ENCODE measurements around the gene LSM10.

Gene LSM10

DNA sequence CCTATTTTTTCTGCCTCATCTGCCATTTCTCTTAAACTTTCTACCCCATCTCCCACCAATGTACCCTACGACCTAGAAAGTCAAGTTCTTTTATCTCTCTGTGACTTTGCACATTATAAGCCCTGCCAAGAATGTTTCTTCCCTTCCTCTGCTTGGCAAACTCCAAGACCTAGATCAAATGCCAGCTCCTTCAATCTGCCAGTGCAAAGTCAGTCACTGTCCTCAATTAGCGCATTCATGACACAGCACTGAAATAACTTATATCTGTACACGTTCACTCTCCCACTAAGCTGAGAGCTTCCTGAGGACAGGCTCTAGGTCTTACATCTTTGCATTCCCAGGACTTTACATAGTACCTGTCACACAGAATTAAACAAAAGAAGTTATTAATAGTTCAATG, 21.4 kb upstream of the LSM10 start:
- H3K36me3 Mint-ChIP-seq: no peaks in the 10 kb centered on the region

DNA sequence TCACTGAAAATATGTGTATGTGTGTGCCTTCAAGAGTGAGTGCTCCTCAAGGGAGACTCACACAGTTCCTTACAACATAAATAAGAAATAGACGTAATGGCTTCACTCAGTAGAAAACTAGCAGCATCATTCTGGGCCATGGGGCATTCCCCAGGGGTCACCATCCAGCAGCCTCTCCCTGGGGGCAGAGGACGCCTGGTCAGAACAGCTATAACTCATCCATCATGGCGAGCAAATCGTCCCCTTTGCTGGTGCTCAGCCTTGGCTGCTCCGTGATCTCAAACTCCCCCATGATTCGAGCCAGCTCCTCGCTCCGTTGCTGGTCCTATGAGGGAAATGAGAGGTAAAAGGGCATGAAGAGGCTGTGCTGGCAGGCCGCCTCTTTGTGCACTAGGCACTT, 20.2 kb upstream of the LSM10 start:
- H3K9me3 Mint-ChIP-seq: no peaks in the 10 kb centered on the region
- peaks cover 34% of the 10 kb centered on the region for H3K4me1 Mint-ChIP-seq
- H3K27ac Mint-ChIP-seq: no peak overlapping the region
- H3K36me3 Mint-ChIP-seq: no peaks in the 10 kb centered on the region
- no peaks in the 10 kb centered on the region for H3K27me3 Mint-ChIP-seq
- H3K4me3 Mint-ChIP-seq: no peak overlapping the region

More for the DNA sequence above, 21.4 kb upstream of the LSM10 start:
- no peak overlapping the region for H3K27ac Mint-ChIP-seq
- no peak overlapping the region for H3K4me3 Mint-ChIP-seq
- no peaks in the 10 kb centered on the region for H3K9me3 Mint-ChIP-seq
- peaks cover 34% of the 10 kb centered on the region for H3K4me1 Mint-ChIP-seq
- H3K27me3 Mint-ChIP-seq: no peaks in the 10 kb centered on the region

DNA sequence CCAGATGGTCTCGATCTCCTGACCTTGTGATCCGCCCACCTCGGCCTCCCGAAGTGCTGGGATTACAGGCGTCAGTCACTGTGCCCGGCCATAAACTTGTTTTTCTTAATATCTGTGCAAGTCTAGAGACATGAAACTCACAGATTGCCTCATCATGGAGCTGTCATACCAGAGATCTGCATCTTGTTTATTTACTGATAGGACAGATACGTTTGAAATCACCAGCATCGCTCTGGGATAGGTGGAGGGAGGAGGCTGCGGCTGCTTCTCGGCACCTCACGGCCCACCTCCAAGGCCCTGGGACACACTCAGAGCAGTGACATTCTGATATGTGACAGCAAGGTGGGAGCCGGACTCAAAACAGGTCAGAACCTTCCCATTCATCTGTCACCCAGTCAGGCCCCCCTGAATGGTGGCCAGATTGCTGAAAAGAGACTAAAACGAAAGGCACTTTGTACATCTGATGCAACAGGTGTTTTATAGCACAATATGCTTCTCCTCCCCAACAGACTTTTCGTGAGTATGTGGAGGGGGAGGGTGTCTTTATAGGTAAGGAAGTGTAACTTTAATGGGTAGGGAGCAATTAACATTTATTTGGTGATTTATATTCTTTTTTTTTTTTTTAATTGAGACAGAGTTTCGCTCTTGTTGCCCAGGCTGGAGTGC, 18.1 kb upstream of the LSM10 start:
- Mint-ChIP-seq H3K9me3 (no peaks in the 10 kb centered on the region), H3K27me3 (no peaks in the 10 kb centered on the region), H3K27ac (no peak overlapping the region), H3K4me1 (peaks cover 42% of the 10 kb centered on the region), H3K4me3 (no peak overlapping the region), H3K36me3 (no peaks in the 10 kb centered on the region)

DNA sequence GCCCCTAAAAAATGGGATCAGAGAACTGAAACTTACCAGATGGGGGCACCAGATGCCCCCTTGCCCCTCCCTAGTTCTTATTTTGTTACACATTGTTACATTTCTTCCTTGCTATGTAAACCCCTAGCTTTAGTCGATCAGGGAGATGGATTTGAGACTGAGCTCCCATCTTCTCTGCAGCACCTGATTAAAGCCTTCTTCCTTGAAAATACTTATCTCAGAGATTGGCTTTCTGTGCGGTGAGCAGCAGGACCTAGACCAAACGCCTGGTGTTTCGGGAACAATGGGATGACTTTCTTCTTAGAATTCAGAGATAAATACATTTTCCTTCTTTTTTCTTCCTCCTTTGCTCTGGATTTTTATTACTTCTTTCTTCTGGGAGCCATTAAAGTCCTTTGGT, 16.7 kb upstream of the LSM10 start:
- Mint-ChIP-seq H3K27ac (no peak overlapping the region), H3K4me1 (peaks cover 28% of the 10 kb centered on the region), H3K36me3 (no peaks in the 10 kb centered on the region), H3K27me3 (no peaks in the 10 kb centered on the region), H3K4me3 (no peak overlapping the region), H3K9me3 (no peaks in the 10 kb centered on the region)

DNA sequence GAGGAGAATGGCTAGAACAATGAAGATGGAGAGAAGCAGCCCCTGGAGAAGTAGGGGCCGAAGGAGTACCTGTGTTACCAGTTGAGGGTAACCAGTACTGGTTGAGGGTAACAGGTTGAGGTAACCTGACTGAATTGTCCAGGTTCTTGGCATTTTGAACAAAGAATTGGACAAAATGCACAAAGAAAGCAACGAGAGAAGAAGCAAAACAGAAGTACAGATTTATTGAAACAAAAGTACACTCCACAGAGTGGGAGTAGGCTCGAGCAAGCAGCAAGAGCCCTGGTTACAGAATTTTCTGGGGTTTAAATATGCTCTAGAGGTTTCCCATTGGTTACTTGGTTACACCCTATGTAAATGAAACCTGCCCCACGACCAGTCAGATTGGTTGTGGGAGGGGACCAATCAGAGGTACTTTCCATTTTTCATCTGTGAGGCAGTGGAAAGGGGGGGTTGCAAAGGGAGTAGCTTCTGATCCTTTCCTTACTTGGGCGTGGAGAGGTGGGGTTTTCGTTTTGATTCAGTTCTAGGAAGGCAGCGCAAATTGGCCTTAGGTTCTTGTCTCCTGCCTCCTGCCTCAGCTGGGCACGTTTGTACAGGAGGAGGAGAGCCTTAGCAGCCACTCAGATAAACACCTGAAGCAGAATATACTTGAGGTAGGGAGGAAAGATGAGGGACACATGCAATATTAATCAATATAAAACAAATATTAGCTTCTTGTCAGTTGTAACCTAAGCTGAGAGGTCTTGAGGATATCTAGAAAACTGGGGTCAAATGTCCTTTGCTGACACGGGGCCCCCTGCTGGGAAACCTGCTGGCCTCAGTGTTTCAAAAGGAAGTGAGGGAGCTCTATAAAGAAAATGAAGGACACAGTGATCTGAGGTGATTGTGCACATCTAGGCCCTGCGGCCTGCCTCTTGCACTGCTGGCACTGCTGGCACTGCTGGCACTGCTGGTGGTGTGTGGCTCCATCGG, 14.3 kb upstream of the LSM10 start:
- no peaks in the 10 kb centered on the region for H3K9me3 Mint-ChIP-seq
- peak overlapping the region; percentile 63 for H3K27ac Mint-ChIP-seq
- H3K36me3 Mint-ChIP-seq: no peaks in the 10 kb centered on the region
- H3K4me3 Mint-ChIP-seq: no peak overlapping the region
- H3K4me1 Mint-ChIP-seq: peaks cover 23% of the 10 kb centered on the region
- H3K27me3 Mint-ChIP-seq: no peaks in the 10 kb centered on the region

DNA sequence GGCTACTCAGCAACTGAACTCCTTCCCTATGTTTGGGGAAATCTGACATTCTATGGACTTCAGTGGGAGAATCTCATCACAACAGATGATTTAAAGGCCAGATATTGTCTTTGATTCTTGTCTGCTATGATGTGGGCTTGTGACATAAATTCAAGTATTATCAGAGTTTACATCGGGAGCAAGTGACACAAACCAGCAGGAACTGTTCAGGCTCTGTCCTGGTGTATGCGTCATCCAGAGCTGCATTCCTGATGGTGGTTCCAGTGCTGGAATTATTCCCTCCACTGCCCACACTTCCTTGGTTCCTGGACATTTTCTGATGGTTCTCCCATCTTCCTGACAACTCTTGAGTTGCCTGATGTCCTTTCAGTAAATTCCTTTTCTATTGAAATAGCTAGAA, 10.8 kb upstream of the LSM10 start:
- H3K9me3 Mint-ChIP-seq: no peaks in the 10 kb centered on the region
- H3K27ac Mint-ChIP-seq: no peak overlapping the region
- no peaks in the 10 kb centered on the region for H3K27me3 Mint-ChIP-seq
- H3K4me3 Mint-ChIP-seq: no peak overlapping the region
- peaks cover 29% of the 10 kb centered on the region for H3K4me1 Mint-ChIP-seq
- H3K36me3 Mint-ChIP-seq: no peaks in the 10 kb centered on the region

DNA sequence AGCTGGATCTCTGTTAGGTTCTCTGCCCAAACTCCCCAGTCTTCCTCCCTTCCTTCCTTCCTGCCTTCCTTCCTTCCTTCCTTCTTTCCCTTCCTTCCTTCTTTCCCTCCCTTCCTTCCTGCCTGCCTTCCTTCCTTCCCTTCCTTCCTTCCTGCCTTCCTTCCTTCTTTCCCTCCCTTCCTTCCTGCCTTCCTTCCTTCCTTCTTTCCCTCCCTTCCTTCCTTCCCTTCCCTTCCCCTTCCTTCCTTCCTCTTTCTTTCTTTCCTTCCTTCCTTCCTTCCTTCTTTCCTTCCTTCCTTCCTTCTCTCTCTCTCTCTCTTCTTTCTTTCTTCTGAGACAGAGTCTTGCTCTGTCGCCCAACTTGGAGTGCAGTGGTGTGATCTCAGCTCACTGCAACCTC, 8.7 kb upstream of the LSM10 start:
- Mint-ChIP-seq H3K27me3 (no peaks in the 10 kb centered on the region), H3K4me1 (peaks cover 20% of the 10 kb centered on the region), H3K9me3 (no peaks in the 10 kb centered on the region), H3K36me3 (no peaks in the 10 kb centered on the region), H3K27ac (peak overlapping the region; percentile 86), H3K4me3 (no peak overlapping the region)

DNA sequence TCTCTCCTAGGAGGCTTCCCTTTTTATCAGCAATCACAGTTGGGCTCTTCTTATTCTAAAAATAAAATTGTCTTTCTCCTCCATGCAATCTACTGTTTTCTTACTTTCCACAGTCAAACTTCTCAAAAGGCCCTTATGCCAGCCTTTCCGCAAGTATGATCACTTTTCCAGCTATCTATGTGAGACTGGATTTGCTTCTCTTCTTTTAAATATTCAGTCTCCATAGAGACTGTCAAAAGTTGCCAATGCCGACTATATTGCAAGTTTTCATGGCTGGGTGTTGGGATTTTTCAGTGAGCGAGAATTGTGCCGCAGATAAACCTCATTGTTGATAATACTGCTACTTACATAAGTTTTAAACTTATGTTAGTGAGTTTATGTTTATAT, 4.8 kb upstream of the LSM10 start:
- peaks cover 1% of the 10 kb centered on the region for H3K36me3 Mint-ChIP-seq
- H3K27ac Mint-ChIP-seq: no peak overlapping the region
- no peaks in the 10 kb centered on the region for H3K9me3 Mint-ChIP-seq
- H3K27me3 Mint-ChIP-seq: no peaks in the 10 kb centered on the region
- H3K4me3 Mint-ChIP-seq: no peak overlapping the region
- peaks cover 28% of the 10 kb centered on the region for H3K4me1 Mint-ChIP-seq

DNA sequence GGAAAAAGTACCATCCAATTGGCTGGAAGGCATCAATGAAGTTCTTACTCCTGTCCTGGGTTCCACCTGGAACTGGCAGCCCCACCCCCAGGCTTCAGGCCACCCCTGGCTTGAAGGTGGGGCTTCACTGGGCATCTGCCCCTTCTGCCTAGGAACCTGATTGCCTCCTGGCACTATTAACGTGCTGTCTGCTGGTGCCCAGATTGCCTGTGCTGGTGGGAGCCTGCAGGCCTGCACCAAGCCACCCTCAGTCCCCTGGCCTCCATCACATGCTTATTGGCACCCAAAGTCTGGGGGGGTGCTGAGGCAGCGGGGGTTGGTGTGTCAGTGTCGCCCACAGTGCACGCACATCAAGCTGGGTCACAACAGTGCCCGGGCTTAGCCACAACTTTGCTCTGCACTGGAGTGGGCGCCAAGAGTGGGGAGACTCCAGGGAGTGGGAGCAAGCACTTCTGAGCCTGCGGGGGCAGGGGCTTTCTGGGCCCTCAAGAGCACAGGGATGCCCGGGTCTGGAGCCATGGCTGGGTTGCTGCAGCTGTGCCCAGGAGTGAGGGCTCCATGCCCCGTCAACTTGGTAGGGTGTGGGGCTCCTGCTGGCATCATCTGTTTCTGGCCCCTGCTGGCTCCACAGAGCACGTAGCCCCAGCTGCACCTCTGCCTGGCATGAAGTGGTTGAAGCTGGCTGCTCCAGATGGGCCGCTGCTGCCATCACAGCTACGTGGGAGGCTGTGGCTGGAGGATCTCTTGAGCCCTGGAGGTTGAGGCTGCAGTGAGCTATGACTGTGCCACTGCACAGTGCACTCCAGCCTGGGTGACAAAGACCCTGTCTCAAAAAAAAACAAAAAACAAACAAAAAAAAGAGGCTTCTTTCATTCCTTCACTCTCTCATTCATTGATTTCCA, 4.1 kb upstream of the LSM10 start:
- peak overlapping the region; percentile 12 for H3K27ac Mint-ChIP-seq

DNA sequence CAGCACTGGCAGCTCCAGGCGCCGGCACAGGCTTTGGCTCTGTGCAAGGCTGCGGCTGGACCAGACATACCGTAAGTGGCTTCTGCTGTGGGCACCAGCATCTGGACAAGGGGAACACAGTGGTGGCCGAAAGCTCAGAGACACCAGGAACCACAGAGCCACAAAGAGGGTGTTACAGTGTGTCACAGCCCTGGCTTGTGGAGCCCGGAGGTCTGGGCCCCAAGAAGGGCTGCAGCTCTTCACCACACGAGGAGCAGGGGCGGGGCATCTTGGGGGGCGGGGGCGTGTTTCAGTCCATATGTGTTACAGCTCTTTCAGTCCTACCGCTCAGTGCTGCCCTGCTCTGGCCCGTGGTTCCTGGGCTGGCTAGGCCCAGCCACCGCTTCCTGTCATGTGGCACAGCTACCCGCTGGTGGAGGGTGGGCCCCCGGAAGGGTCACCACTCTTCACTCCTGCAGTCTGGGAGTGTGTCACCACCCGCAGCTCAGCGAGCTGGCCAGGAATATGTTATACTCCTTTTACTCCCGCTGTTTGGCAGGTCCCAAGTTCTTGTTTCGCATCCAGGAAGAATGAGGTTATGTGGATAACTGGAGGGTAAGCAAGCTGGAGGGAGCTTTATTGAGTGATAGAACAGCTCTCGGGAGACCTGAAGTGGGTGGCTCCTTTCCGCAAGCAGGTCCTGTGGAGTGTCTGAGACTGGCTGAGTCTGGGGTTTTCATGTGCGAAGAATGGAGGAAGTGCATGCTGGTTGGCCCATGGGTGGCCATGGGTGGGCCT, 3.3 kb upstream of the LSM10 start:
- H3K4me3 Mint-ChIP-seq: peak overlapping the region; percentile 30
- peaks cover 4% of the 10 kb centered on the region for H3K36me3 Mint-ChIP-seq
- peaks cover 26% of the 10 kb centered on the region for H3K4me1 Mint-ChIP-seq
- H3K9me3 Mint-ChIP-seq: no peaks in the 10 kb centered on the region
- H3K27me3 Mint-ChIP-seq: no peaks in the 10 kb centered on the region
- peak overlapping the region; percentile 12 for H3K27ac Mint-ChIP-seq

More for the DNA sequence above, 4.1 kb upstream of the LSM10 start:
- no peaks in the 10 kb centered on the region for H3K27me3 Mint-ChIP-seq
- no peaks in the 10 kb centered on the region for H3K9me3 Mint-ChIP-seq
- H3K36me3 Mint-ChIP-seq: peaks cover 4% of the 10 kb centered on the region
- H3K4me3 Mint-ChIP-seq: peak overlapping the region; percentile 30
- peaks cover 26% of the 10 kb centered on the region for H3K4me1 Mint-ChIP-seq

DNA sequence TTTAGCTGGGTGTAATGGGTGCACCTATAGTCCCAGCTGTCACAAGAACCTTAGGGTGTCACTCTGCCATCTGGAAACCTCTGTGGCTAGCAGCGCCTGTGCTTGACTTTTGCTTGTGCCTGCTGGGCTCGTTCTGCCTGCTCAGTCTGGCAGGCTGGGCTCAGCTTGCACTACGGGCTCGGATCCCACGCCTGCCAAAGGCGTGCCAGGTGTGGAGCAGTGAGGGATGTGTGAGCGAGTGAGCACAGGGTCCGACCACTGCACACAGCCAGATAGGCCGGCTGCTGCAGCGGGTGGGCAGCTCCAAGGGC, 2.8 kb upstream of the LSM10 start:
- Mint-ChIP-seq H3K27ac (no peak overlapping the region), H3K27me3 (no peaks in the 10 kb centered on the region), H3K4me3 (no peak overlapping the region), H3K36me3 (peaks cover 4% of the 10 kb centered on the region), H3K9me3 (no peaks in the 10 kb centered on the region), H3K4me1 (peaks cover 26% of the 10 kb centered on the region)

DNA sequence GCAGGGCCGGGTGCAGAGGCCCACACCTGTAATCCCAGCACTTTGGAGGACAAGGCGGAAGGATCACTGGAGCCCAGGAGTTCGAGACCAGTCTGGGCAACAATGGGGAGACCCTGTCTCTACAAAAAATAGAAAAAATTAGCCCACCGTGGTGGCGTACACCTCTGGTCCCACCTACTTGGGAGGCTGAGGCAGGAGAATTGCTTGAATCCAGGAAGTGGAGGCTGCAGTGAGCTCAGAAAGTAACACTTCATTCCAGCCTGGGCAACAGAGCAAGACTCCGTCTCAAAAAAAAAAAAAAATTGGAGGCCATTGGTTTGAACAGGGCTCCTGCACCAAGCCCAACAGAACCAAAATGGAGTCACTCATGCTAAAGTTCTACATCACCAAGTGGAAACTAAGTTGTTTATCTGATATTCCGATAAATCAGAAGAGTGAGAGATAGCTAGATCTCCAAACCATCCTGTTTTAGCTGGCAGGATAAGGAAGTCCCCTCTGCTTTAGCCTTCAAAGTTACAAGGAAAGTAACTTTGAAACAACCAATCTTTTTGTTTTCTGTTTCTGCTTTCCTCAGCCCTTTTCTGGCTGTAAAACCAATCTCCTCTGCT, 766 bp upstream of the LSM10 start:
- H3K27ac Mint-ChIP-seq: peak overlapping the region; percentile 100
- peaks cover 30% of the 10 kb centered on the region for H3K4me1 Mint-ChIP-seq
- H3K27me3 Mint-ChIP-seq: no peaks in the 10 kb centered on the region
- peak overlapping the region; percentile 96 for H3K4me3 Mint-ChIP-seq
- H3K36me3 Mint-ChIP-seq: peaks cover 6% of the 10 kb centered on the region
- no peaks in the 10 kb centered on the region for H3K9me3 Mint-ChIP-seq

DNA sequence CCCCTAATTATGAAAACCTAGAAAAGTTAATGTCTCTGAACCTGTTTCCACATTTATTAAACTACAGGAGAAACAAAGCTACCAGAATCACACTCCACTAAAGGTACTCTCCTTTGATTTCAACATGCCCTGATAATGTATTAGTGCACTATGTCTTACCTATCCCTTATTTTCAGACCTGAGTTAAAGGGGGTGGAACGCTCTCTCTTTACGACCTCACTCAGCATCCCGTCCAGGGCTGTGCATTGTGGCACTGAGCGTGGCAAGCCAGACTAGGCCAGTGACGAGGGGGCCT, 678 bp downstream of the LSM10 start:
- H3K4me1 Mint-ChIP-seq: peaks cover 34% of the 10 kb centered on the region
- peak overlapping the region; percentile 96 for H3K4me3 Mint-ChIP-seq
- peaks cover 15% of the 10 kb centered on the region for H3K36me3 Mint-ChIP-seq
- H3K27me3 Mint-ChIP-seq: no peaks in the 10 kb centered on the region
- H3K27ac Mint-ChIP-seq: peak overlapping the region; percentile 100
- no peaks in the 10 kb centered on the region for H3K9me3 Mint-ChIP-seq

DNA sequence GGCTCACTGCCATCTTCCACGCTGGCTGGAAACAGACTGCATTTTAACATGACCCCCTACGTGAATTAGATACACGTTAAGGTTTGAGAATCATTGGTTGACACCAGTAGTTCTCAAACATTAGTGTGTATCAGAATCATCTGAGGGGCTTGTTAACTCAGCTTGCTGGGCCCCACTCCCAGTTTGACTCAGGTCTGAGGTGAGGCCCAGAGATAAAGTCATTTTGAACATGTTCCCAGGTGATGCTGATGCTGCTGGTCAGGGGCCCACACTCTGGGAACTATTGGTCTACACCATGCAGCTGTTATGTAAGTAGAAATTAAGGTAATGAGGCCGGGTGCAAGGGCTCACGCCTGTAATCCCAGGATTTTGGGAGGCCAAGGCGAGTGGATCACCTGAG, 1.3 kb downstream of the LSM10 start:
- Mint-ChIP-seq H3K9me3 (no peaks in the 10 kb centered on the region), H3K4me3 (peak overlapping the region; percentile 96), H3K27ac (peak overlapping the region; percentile 100), H3K27me3 (no peaks in the 10 kb centered on the region), H3K4me1 (peaks cover 32% of the 10 kb centered on the region), H3K36me3 (peaks cover 16% of the 10 kb centered on the region)

DNA sequence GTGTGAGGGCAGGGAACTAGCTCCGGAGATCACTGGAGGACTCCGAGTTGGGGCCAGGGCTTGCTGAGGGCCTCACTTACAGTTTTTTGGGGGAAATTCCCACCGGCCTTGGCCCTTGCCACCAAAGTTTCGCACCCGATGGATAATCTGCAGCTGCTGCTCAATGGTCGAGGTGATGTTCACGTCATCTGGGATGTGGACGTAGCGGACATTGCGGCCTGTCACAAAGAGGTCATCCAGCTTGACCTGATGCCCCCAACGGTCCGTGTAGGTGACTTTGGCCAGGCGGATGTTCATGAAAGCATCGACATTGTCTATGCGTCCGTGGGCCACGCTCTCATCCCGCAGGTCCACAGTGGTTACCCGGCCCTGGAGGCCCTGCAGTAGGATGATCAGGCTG, 4.0 kb downstream of the LSM10 start:
- Mint-ChIP-seq H3K4me1 (peaks cover 34% of the 10 kb centered on the region), H3K27me3 (no peaks in the 10 kb centered on the region), H3K27ac (no peak overlapping the region), H3K4me3 (no peak overlapping the region), H3K9me3 (no peaks in the 10 kb centered on the region), H3K36me3 (peaks cover 27% of the 10 kb centered on the region)
